ENCODE results near the gene LTB4R. TPM values are rescaled to one million over a fixed set of nuclear protein-coding genes. Genes with fewer than 3 reads are reported as not detected.
A peak's percentile ranks its signal among the peaks of the same experiment; 100 is the strongest.
"Not testable (repeated sequence)": the region's sequence is repeated elsewhere in the genome, so short reads cannot be mapped to it uniquely, and the experiment has no call there.

Gene LTB4R
- total RNA-seq, 1 donor from 2014 or later = 0.06 TPM

DNA sequence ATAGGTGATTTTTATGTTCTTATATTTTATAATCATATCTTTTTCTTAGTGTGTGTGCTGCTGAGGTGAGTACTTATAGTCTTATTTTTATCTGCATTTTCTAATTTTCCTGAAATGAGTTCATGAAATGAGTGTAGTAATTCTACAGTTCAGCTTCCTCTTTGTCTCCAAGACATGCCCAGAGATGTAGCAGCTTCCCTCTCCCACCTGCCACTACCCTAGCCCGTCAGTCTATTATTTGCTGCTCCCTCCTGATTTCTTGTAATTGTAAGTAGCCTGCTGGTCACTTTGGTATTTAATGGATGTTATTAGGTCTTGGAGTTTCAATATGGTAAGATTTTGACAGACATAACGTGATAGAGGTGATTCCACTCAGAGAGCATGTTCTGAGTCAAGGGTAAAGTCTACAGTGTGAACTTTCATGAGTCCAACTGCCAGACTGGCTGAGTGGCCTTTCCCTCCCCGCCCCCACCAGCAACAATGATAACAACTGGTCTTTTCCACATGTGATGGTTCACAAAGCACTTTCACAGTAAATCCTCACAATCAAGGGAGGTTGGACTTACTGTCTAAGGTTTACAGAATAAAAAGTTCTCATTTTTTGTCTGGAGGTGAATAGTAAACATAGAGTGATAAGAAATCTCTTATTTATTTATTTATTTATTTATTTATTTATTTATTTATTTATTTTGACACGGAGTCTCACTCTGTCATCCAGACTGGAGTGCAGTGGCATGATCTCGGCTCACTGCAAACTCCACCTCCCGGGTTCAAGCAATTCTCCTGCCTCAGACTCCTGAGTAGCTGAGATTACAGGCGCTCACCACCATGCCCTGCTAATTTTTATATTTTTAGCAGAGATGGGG lies 32.7 kb downstream of the LTB4R start:
- H3K4me3 ChIP-seq (ENCODE audit: low read depth, low read length) = no peak overlapping the region
- TF ChIP-seq, protein P1, sequence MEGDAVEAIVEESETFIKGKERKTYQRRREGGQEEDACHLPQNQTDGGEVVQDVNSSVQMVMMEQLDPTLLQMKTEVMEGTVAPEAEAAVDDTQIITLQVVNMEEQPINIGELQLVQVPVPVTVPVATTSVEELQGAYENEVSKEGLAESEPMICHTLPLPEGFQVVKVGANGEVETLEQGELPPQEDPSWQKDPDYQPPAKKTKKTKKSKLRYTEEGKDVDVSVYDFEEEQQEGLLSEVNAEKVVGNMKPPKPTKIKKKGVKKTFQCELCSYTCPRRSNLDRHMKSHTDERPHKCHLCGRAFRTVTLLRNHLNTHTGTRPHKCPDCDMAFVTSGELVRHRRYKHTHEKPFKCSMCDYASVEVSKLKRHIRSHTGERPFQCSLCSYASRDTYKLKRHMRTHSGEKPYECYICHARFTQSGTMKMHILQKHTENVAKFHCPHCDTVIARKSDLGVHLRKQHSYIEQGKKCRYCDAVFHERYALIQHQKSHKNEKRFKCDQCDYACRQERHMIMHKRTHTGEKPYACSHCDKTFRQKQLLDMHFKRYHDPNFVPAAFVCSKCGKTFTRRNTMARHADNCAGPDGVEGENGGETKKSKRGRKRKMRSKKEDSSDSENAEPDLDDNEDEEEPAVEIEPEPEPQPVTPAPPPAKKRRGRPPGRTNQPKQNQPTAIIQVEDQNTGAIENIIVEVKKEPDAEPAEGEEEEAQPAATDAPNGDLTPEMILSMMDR (conservative IDR thresholded peaks at IDR 0.05; ENCODE audit: low read depth, low read length) = no peak
- DNase-seq (ENCODE audit: low read depth) = no peak

DNA sequence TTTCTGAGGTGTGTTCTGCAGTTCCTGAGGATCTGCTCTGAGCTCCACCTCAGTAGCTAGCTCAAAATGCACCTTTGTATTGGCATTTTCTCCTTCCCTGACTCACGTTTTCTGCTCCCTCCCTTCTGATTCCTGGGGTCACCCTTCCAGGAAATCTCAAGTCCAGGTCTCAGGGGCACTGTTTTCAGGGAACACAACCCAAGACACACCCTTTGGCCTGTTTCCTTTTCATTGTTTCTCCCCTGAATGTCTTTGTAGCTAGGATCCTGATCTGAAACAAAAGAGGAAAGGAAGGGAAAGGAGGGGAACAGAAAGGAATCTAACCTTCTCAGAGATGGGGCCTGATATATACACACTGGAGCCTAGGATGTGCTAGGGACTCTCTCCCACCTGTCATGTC lies 35.8 kb downstream of the LTB4R start:
- DNase-seq (ENCODE audit: low read depth) = no peak
- TF ChIP-seq, protein P1 (conservative IDR thresholded peaks at IDR 0.05; ENCODE audit: low read depth, low read length) = no peak

DNA sequence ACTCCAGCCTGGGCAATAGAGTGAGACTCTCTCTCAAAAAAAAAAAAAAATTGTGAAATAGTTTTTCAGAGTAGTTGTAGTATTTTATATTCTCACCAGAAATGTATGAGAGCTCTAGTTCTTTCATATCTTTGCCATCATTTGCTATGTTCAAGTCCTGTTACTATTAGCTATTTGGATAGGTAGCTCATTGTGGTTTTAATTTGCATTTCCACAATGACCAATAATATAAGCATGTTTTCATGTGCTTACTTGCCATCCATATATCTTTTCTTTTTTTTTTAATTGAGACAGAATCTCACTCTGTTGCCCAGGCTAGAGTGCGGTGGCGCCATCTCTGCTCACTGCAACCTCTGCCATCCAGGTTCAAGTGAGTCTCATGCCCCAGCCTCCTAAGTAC lies 36.9 kb downstream of the LTB4R start:
- TF ChIP-seq, protein P1 (conservative IDR thresholded peaks at IDR 0.05; ENCODE audit: low read depth, low read length) = no peak
- no peak overlapping the region for H3K4me3 ChIP-seq (ENCODE audit: low read depth, low read length)
- no peak for DNase-seq (ENCODE audit: low read depth)

More for the DNA sequence above, 35.8 kb downstream of the LTB4R start:
- no peak overlapping the region for H3K4me3 ChIP-seq (ENCODE audit: low read depth, low read length)

DNA sequence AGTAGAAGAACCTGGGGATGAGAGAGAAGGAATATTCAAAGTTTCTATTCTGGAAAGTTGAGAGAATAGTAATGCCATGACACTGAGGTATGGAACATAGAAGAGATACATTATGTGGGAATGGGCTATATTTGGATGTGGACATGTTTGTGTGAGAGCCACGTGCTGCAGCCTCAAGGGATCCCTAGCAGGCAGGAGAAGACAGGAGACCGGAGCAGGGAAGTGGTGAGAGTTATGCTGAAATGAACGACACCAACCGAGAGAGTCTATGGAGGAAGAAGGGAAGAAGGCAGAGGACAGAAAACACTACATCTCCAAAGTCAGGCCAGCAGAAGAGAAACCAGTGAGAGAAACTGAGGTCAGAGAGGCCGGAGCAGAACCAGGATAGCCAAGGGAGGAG lies 38.4 kb downstream of the LTB4R start:
- no peak overlapping the region for H3K4me3 ChIP-seq (ENCODE audit: low read depth, low read length)
- TF ChIP-seq, protein P1 (conservative IDR thresholded peaks at IDR 0.05; ENCODE audit: low read depth, low read length) = no peak
- DNase-seq (ENCODE audit: low read depth) = no peak

DNA sequence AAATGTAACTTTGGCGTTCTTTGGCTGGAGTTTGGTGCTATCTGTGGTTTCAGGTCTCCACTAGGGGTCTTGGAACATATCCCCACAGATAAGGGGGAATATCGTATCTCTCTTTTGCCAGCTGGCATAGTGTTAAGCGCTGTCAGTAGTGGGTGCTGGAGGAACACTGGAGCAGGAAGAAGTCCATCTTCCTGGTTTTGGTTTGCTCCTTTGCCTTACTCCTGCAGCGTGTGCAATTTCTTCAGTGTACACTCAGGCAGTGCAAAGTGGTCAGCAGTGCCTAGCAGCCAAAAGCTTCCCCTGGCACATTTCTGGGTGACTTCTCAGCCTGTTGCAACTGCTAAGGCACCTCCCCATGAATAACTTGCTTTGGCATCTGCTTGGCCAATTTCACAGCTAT lies 40.2 kb downstream of the LTB4R start:
- TF ChIP-seq, protein P1 (conservative IDR thresholded peaks at IDR 0.05; ENCODE audit: low read depth, low read length) = peak; percentile 17
- H3K4me3 ChIP-seq (ENCODE audit: low read depth, low read length) = no peak overlapping the region
- DNase-seq (ENCODE audit: low read depth) = no peak

DNA sequence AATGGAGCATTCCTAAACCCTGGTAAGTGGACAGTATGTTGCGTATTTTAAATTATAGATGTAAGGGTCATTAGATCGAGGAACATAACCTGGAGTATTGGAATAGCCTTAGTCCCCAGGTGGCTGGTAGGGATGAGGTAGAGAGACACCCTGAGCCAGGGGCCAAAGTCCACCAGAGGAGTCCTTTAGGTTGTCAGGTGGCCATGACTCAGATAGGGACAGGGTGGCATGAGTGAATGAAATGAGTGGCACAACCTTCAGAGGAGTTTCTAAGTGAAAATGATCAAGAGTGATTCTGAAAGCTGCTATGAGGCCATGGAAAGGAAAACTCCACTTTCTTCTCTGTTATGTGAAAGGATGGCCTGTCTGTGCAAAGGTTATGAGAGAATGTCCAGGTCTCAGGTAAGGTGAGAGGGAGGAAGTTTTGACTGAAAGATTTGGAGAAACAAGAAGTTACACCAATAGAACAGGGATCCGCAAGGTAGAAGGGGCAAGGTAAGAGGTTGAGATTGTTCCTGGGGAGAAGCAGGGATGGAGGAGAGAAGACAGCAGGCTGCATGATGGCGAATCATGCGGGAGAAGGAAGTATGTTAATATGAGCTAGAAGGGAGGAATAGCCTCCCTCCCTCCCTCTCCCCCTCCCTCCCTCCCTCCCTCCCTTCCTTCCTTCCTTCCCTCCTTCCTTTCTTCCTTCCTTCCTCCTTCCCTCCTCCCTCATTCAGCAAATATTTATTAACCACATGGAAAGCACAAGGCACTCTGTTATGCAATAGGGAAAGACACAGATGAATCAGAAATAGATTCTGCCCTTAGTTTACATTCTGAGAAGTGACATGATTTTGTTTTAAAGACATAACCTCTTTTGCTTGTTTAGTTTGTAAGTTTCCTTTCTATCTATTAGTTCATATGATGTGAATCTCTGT lies 42.5 kb downstream of the LTB4R start:
- peak; percentile 64 for DNase-seq (ENCODE audit: low read depth)
- no peak overlapping the region for H3K4me3 ChIP-seq (ENCODE audit: low read depth, low read length)
- TF ChIP-seq, protein P1 (conservative IDR thresholded peaks at IDR 0.05; ENCODE audit: low read depth, low read length) = no peak

DNA sequence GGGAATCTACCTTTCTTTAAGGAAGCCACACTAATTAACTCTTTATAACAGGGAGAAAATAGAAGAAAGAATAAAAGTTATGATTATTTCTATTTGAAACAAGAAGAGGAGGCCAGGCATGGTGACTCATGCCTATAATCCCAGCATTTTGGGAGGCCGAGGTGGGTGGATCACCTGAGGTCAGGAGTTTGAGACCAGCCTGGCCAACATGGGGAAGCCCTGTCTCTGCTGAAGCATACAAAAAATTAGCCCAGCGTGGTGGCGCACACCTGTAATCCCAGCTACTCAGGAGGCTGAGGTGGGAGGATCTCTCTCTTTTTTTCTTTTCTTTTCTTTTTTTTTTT lies 43.2 kb downstream of the LTB4R start:
- not testable (repeated sequence) for DNase-seq (ENCODE audit: low read depth); H3K4me3 ChIP-seq (ENCODE audit: low read depth, low read length)
